HUES64 (cell line): ENCODE data around the gene TARBP1.

Source experiments
- H3K27ac ChIP-seq: 2 replicates; pipeline ENCODE4 v1.7.0; 2013; ENCODE audit warnings: low read depth, low read length, inconsistent platforms
- H3K27me3 ChIP-seq: 2 replicates; pipeline ENCODE4 v1.6.1; 2013; ENCODE audit warnings: mild to moderate bottlenecking, low read length; ENCODE audit not compliant: insufficient read depth
- H3K36me3 ChIP-seq: 2 replicates; pipeline ENCODE4 v1.6.1; 2013; ENCODE audit warnings: mild to moderate bottlenecking, low read length; ENCODE audit not compliant: insufficient read depth
- H3K4me1 ChIP-seq: 2 replicates; pipeline ENCODE4 v1.6.1; 2013; ENCODE audit warnings: mild to moderate bottlenecking, low read length, moderate library complexity; ENCODE audit not compliant: insufficient read depth
- H3K4me3 ChIP-seq: 2 replicates; pipeline ENCODE4 v1.5.1; 2013; ENCODE audit warnings: mild to moderate bottlenecking, low read length, moderate library complexity
- H3K9ac ChIP-seq: 2 replicates; pipeline ENCODE4 v1.6.1; 2013; ENCODE audit warnings: mild to moderate bottlenecking, low read depth, low read length
- H3K9me3 ChIP-seq: 2 replicates; pipeline ENCODE4 v1.6.1; 2013; ENCODE audit warnings: low read depth, low read length; ENCODE audit not compliant: insufficient read depth
- WGBS: fragments of 150-250, 120-280 bp; methylation state at CpG from one replicate; pipeline ENCODE4 v1.1.7; 2013; ENCODE audit warnings: missing lambda C conversion rate; 5-methylcytosine and 5-hydroxymethylcytosine counted together

Gene TARBP1

GRCh38 chr1:234458352-234459017, 20.5 kb downstream of the TARBP1 start:
- Histone ChIP-seq H3K4me1 (no peaks in the 10 kb centered on the region), H3K36me3 (peaks cover 64% of the 10 kb centered on the region), H3K9me3 (no peaks in the 10 kb centered on the region), H3K27me3 (no peaks in the 10 kb centered on the region), H3K9ac (no peak overlapping the region), H3K4me3 (no peak overlapping the region), H3K27ac (no peak overlapping the region)
- 95% methylated on average over 5 of the region's 6 CpGs for WGBS

GRCh38 chr1:234454926-234455325, 24.1 kb downstream of the TARBP1 start:
- H3K4me3 ChIP-seq: no peak overlapping the region
- 94% methylated on average over 6 of the region's 6 CpGs for WGBS
- H3K9ac ChIP-seq: no peak overlapping the region
- H3K4me1 ChIP-seq: no peaks in the 10 kb centered on the region
- no peak overlapping the region for H3K27ac ChIP-seq
- peaks cover 72% of the 10 kb centered on the region for H3K36me3 ChIP-seq
- no peaks in the 10 kb centered on the region for H3K9me3 ChIP-seq
- H3K27me3 ChIP-seq: no peaks in the 10 kb centered on the region

- H3K9me3 ChIP-seq: no peaks in the 10 kb centered on the region
- WGBS: 93% methylated on average over 2 of the region's 2 CpGs
- no peaks in the 10 kb centered on the region for H3K27me3 ChIP-seq
- no peak overlapping the region for H3K27ac ChIP-seq
- H3K4me3 ChIP-seq: no peak overlapping the region
- H3K9ac ChIP-seq: no peak overlapping the region
- H3K4me1 ChIP-seq: no peaks in the 10 kb centered on the region
- H3K36me3 ChIP-seq: peaks cover 75% of the 10 kb centered on the region
Measured at GRCh38 chr1:234452406-234452965, 26.5 kb downstream of the TARBP1 start.

DNA sequence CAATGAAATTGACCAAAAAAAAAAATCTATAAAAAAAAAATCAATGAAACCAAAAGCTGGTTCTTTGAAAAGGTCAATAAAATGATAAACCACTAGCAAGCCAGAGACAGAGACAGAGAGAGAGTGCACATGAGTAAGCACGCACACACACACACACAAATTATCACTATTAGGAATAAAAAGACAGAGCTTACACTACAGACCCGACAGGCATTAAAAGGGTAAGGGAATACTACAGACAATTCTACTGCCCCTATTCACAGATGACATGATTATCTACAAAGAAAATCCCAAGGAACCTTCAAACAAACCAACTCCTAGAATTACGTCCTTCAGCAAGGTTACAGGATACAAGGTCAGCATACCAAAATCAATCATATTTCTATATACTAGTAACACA, 38.6 kb downstream of the TARBP1 start:
- no peak overlapping the region for H3K27ac ChIP-seq
- no peaks in the 10 kb centered on the region for H3K4me1 ChIP-seq
- 94% methylated on average over 3 of the region's 3 CpGs for WGBS
- H3K9ac ChIP-seq: no peak overlapping the region
- H3K27me3 ChIP-seq: no peaks in the 10 kb centered on the region
- H3K4me3 ChIP-seq: no peak overlapping the region
- H3K36me3 ChIP-seq: peaks cover 50% of the 10 kb centered on the region
- peaks cover 9% of the 10 kb centered on the region; the same call in 1 of the 2 replicates for H3K9me3 ChIP-seq

GRCh38 chr1:234438579-234438978, 40.4 kb downstream of the TARBP1 start:
- Histone ChIP-seq H3K9ac (no peak overlapping the region), H3K9me3 (peaks cover 9% of the 10 kb centered on the region; the same call in 1 of the 2 replicates), H3K4me3 (no peak overlapping the region), H3K27ac (no peak overlapping the region), H3K36me3 (peaks cover 55% of the 10 kb centered on the region), H3K4me1 (no peaks in the 10 kb centered on the region), H3K27me3 (no peaks in the 10 kb centered on the region)
- 84% methylated on average over 4 of the region's 4 CpGs for WGBS

DNA sequence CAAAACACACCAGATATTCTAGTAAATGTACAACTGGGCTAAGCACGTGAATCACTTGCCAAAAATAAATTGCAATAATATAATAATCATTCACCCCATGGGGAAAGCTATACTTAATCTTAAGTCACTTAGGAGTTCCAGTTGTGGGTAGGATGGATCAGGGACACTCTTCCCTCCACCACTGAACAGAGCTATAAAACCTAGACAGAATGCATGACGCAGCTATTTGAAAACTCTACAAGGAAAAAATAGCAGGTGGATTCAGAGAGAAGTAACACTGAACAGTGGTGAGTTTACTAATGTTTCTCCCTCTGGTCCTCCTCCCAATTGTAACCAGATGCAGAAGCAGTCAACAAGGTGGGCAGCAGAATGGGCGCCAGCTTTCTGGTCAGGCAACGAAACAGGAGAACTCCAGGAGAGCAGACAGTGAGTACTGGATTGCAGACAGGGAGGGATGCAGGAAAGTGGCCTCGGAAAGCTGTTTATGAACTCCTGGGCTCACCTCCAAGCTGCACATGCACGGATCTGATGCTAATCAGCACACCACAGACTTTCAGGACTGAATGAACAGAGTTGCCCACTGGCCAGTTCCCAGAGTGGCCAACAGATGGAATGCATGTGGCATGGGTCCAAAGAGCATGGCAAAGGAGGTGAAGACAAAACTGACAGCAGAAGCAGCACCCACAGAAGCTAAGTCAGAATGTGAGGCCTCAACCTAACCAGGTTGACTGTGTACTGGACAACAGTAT, 41.4 kb downstream of the TARBP1 start:
- no peak overlapping the region for H3K9ac ChIP-seq
- H3K4me1 ChIP-seq: no peaks in the 10 kb centered on the region
- H3K9me3 ChIP-seq: peaks cover 9% of the 10 kb centered on the region; the same call in 1 of the 2 replicates
- no peak overlapping the region for H3K4me3 ChIP-seq
- H3K27me3 ChIP-seq: no peaks in the 10 kb centered on the region
- H3K27ac ChIP-seq: no peak overlapping the region
- peaks cover 59% of the 10 kb centered on the region for H3K36me3 ChIP-seq
- WGBS: 89% methylated on average over 6 of the region's 6 CpGs

GRCh38 chr1:234435620-234436019, 43.4 kb downstream of the TARBP1 start:
- 96% methylated on average over 7 of the region's 8 CpGs for WGBS
- Histone ChIP-seq H3K36me3 (peaks cover 59% of the 10 kb centered on the region), H3K27ac (no peak overlapping the region), H3K27me3 (no peaks in the 10 kb centered on the region), H3K9ac (no peak overlapping the region), H3K4me1 (no peaks in the 10 kb centered on the region), H3K9me3 (peaks cover 9% of the 10 kb centered on the region; the same call in 1 of the 2 replicates), H3K4me3 (no peak overlapping the region)

GRCh38 chr1:234434706-234435105, 44.3 kb downstream of the TARBP1 start:
- H3K9me3 ChIP-seq: peaks cover under 1% of the 10 kb centered on the region; the same call in 1 of the 2 replicates
- H3K27ac ChIP-seq: no peak overlapping the region
- no peaks in the 10 kb centered on the region for H3K27me3 ChIP-seq
- no peak overlapping the region for H3K4me3 ChIP-seq
- H3K36me3 ChIP-seq: peaks cover 62% of the 10 kb centered on the region
- no peak overlapping the region for H3K9ac ChIP-seq
- no peaks in the 10 kb centered on the region for H3K4me1 ChIP-seq
- 91% methylated on average over 2 of the region's 2 CpGs for WGBS

- H3K9me3 ChIP-seq: no peaks in the 10 kb centered on the region
- no peaks in the 10 kb centered on the region for H3K4me1 ChIP-seq
- H3K4me3 ChIP-seq: no peak overlapping the region
- 97% methylated on average over 1 of the region's 1 CpG for WGBS
- no peak overlapping the region for H3K27ac ChIP-seq
- H3K27me3 ChIP-seq: no peaks in the 10 kb centered on the region
- no peak overlapping the region for H3K9ac ChIP-seq
- peaks cover 70% of the 10 kb centered on the region for H3K36me3 ChIP-seq
Measured at GRCh38 chr1:234433563-234434285, 45.3 kb downstream of the TARBP1 start.

- no peaks in the 10 kb centered on the region for H3K27me3 ChIP-seq
- H3K4me1 ChIP-seq: no peaks in the 10 kb centered on the region
- H3K9me3 ChIP-seq: no peaks in the 10 kb centered on the region
- no peak overlapping the region for H3K4me3 ChIP-seq
- H3K27ac ChIP-seq: no peak overlapping the region
- no peak overlapping the region for H3K9ac ChIP-seq
- 100% methylated on average over 1 of the region's 4 CpGs for WGBS
- H3K36me3 ChIP-seq: peaks cover 82% of the 10 kb centered on the region
Measured at GRCh38 chr1:234431255-234431654, 47.7 kb downstream of the TARBP1 start.

DNA sequence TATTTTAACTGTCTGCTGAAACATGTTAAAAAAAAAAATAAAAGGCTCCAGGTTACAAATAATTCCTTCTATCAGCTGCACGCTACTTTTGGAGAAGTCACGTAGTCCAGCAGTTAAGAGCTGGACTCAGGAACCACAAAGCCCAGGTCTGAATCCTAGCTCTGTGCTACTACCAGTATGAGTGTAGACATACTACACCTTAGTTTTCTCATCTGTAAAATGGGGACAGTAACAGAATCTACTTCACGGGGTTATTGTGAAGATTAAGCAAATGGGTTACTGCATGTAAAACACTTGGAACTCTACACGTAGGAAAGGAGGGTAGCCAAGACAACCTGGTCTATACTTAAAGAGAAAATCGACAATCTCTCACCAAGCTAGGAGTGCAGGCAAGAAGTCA, 48.3 kb downstream of the TARBP1 start:
- Histone ChIP-seq H3K9ac (no peak overlapping the region), H3K27me3 (no peaks in the 10 kb centered on the region), H3K36me3 (peaks cover 82% of the 10 kb centered on the region), H3K4me3 (no peak overlapping the region), H3K9me3 (no peaks in the 10 kb centered on the region), H3K27ac (no peak overlapping the region), H3K4me1 (no peaks in the 10 kb centered on the region)
- 96% methylated on average over 5 of the region's 5 CpGs for WGBS
